ENCODE measurements around the gene ESCO1.

Gene ESCO1

DNA sequence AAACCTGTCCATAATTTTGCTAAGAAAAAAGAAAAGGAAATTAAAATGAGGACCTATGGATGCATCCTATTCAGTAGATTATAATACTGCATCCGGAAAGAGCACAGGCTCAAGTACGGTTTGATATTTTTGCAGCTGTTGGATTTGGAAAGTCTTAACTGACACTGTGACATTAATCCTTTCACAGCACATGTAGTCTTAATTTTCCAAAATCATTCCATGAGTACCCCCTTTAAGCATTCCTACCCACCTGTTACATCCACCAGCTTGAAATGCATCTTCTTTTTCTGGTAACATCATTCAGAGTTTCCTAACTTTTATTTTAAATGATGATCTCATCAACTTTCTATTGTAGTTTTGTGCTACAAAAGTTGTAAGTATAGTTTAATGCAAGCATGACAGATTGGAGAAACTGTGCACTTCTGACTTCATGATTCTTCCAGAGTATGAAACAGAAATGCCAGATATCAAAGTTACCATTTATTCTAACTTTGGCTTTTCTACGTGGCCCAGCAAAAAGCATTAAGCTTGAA, 113.5 kb downstream of the ESCO1 start:
- DNase-seq (ENCODE audit: low spot score), result no peak

GRCh38 chr18:21484851-21485636, 115.5 kb downstream of the ESCO1 start:
- no peak for DNase-seq (ENCODE audit: low spot score)

GRCh38 chr18:21483051-21483450, 117.5 kb downstream of the ESCO1 start:
- DNase-seq (ENCODE audit: low spot score), result no peak

GRCh38 chr18:21481739-21482138, 118.8 kb downstream of the ESCO1 start:
- no peak for DNase-seq (ENCODE audit: low spot score)

DNA sequence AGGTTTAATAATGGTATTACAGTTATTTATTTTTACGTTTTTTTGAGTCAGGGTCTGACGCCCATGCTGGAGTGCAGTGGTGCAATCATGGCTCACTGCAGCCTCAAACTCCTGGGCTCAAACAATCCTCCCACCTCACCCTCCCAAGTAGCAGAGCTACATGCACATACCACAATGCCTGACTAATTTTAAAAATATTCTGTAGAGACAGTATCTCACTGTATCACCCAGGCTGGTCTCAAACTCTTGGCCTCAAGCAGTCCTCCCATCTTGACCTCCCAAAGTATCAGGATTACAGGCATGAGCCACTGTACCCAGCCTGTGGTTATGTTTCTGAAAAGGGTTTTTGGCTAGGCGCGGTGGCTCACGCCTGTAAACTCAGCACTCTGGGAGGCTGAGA, 120.8 kb downstream of the ESCO1 start:
- DNase-seq (ENCODE audit: low spot score), result no peak

All from Ammon's horn (tissue), 1 donor.